Stomach (tissue), 9 donors: ENCODE measurements around the gene SLC37A1. TPM values are rescaled to one million over a fixed set of nuclear protein-coding genes. Genes with fewer than 3 reads are reported as not detected.

Experiments used
- DNase-seq, 2 donors: peaks; one replicate each; pipeline versions ENCODE4 v3.0.0 to v3.0.0-alpha.2; 2013 to 2019
- H3K27ac ChIP-seq, 5 donors: fragments of 200-600 bp in 4 of 5; sonication (generic) in 4 of 5; one replicate each; pipeline ENCODE4 v1.5.1; 2013 to 2019; ENCODE audit warnings: mild to moderate bottlenecking in 1 of 5, moderate library complexity in 1 of 5
- H3K27me3 ChIP-seq, 3 donors: fragments of 200-600 bp; sonication (generic); one replicate each; pipeline ENCODE4 v1.5.1; 2017 to 2019; ENCODE audit warnings: mixed run types in 1 of 3
- H3K36me3 ChIP-seq, 4 donors: fragments of 200-600 bp; sonication (generic); 1 replicate in 3 of 4; 2 replicates in 1 of 4; pipeline ENCODE4 v1.5.1; 2016 to 2019
- H3K4me1 ChIP-seq, 4 donors: fragments of 200-600 bp; sonication (generic); one replicate each; pipeline ENCODE4 v1.5.1; 2016 to 2019
- H3K4me3 ChIP-seq, 4 donors: fragments of 200-600 bp; sonication (generic) in 3 of 4; one replicate each; pipeline ENCODE4 v1.5.1; 2016 to 2019; ENCODE audit warnings: mild to moderate bottlenecking in 1 of 4
- H3K9me3 ChIP-seq, 4 donors: fragments of 200-600 bp; sonication (generic); one replicate each; pipeline ENCODE4 v1.5.1; 2016 to 2019
- CTCF ChIP-seq, 7 experiments: fragments of 450-650 bp in 4 of 7; fragments of 200-600 bp in 3 of 7; sonication (generic) in 3 of 7; IDR thresholded peaks; one replicate each; pipeline ENCODE4 v1.5.1; 2016 to 2019; ENCODE audit warnings: antibody characterized with exemption in 7 of 7, control low read depth in 2 of 7, mild to moderate bottlenecking in 1 of 7
- EP300 ChIP-seq: sonication (generic); formaldehyde crosslinking; IDR thresholded peaks from one replicate; pipeline ENCODE4 v1.6.1; 2017; ENCODE audit warnings: antibody characterized with exemption
- POLR2A ChIP-seq, 4 donors: fragments of 450-650 bp; IDR thresholded peaks; one replicate each; pipeline ENCODE4 v1.6.1; 2016; ENCODE audit warnings: antibody characterized with exemption in 4 of 4, control low read depth in 2 of 4, mild to moderate bottlenecking in 1 of 4, moderate library complexity in 1 of 4
- POLR2AphosphoS5 ChIP-seq, 3 donors: sonication (generic); formaldehyde crosslinking; IDR thresholded peaks; one replicate each; pipeline ENCODE4 v1.6.1; 2016; ENCODE audit warnings: antibody characterized with exemption in 3 of 3
- WGBS, 5 donors: extraction: QIAGEN DNeasy Blood & Tissue Kit in 3 of 5; methylation state at CpG; one replicate each; pipeline versions ENCODE4 v1.1.5 to v1.1.7; 2013 to 2018; 5-methylcytosine and 5-hydroxymethylcytosine counted together
- intact Hi-C: fragments of 100-400 bp; cut with DNase I; formaldehyde crosslinking; loops from one replicate; pipeline ENCODE4 v1.15.1; 2023; ENCODE audit warnings: low total_unique reads
- polyA plus RNA-seq, 3 donors: library from polyadenylated mRNA; stranded (reverse); fragments of 200-250 nt; gene quantifications; one replicate each; pipeline ENCODE4 v1.2.3, GENCODE V29; 2013
- total RNA-seq, 5 donors: library from RNA; depleted of rRNA; stranded (reverse); fragments of >200 nt; gene quantifications; one replicate each; pipeline versions ENCODE4 v1.1.0 to v1.2.3, GENCODE V29; 2014 to 2016
- donor health status: healthy with polysubstance abuse.
- donor health status: Bipolar disorder and iron deficiency.
- donor health status: healthy.

SLC37A1 gene
- total and polyA plus RNA-seq, 8 donors = 9.8 to 72.9 (median 18.1) TPM

GRCh38 chr21:42608446-42608845 is 94.8 kb downstream of the SLC37A1 start:
- no peak for TF ChIP-seq POLR2AphosphoS5 (IDR thresholded peaks at IDR 0.05)
- no peak for TF ChIP-seq POLR2A (IDR thresholded peaks at IDR 0.05)
- TF ChIP-seq CTCF (IDR thresholded peaks at IDR 0.05) = no peak
- no peak for TF ChIP-seq EP300
- 25 to 53% (median 41%) methylated on average over 3 to 4 of the region's 4 CpGs for WGBS, 5 donors
- no peak for DNase-seq
- Histone ChIP-seq H3K4me3 (no peak overlapping the region), H3K4me1 (no peaks in the 10 kb centered on the region), H3K27me3 (no peaks in the 10 kb centered on the region), H3K9me3 (peaks cover 0 to 32% (median 22%) of the 10 kb centered on the region in 4 donors), H3K36me3 (no peaks in the 10 kb centered on the region), H3K27ac (no peak overlapping the region)
- intact Hi-C loops = no loop called here

- Histone ChIP-seq H3K36me3 (no peaks in the 10 kb centered on the region), H3K4me3 (no peak overlapping the region), H3K9me3 (peaks cover 0 to 24% (median 15%) of the 10 kb centered on the region in 4 donors), H3K27ac (no peak overlapping the region), H3K27me3 (no peaks in the 10 kb centered on the region), H3K4me1 (peaks cover 0 to 2% (median 0%) of the 10 kb centered on the region in 4 donors)
- DNase-seq = no peak
- TF ChIP-seq POLR2A (IDR thresholded peaks at IDR 0.05) (no peak), CTCF (IDR thresholded peaks at IDR 0.05) (no peak), EP300 (no peak), POLR2AphosphoS5 (IDR thresholded peaks at IDR 0.05) (no peak)
- intact Hi-C loops = no loop called here
- WGBS, 5 donors = 98 to 100% (median 100%) methylated on average over 2 of the region's 2 CpGs
Observed at GRCh38 chr21:42609811-42610210, 96.2 kb downstream of the SLC37A1 start.

GRCh38 chr21:42611852-42612251 is 98.2 kb downstream of the SLC37A1 start:
- Histone ChIP-seq H3K4me1 (peaks cover 0 to 14% (median 6%) of the 10 kb centered on the region in 4 donors), H3K4me3 (no peak overlapping the region), H3K27ac (no peak overlapping the region), H3K9me3 (peaks cover 0 to 8% (median 0%) of the 10 kb centered on the region in 4 donors), H3K27me3 (peaks cover 0 to 8% (median 5%) of the 10 kb centered on the region in 3 donors), H3K36me3 (no peaks in the 10 kb centered on the region)
- no peak for DNase-seq
- 90 to 94% (median 94%) methylated on average over 3 of the region's 3 CpGs for WGBS, 5 donors
- TF ChIP-seq EP300 (no peak), CTCF (IDR thresholded peaks at IDR 0.05) (no peak), POLR2AphosphoS5 (IDR thresholded peaks at IDR 0.05) (no peak), POLR2A (IDR thresholded peaks at IDR 0.05) (no peak)
- intact Hi-C loops = no loop called here

- no peak overlapping the region for H3K4me3 ChIP-seq
- no peak overlapping the region for H3K27ac ChIP-seq
- TF ChIP-seq POLR2AphosphoS5 (IDR thresholded peaks at IDR 0.05) (no peak), CTCF (IDR thresholded peaks at IDR 0.05) (no peak), POLR2A (IDR thresholded peaks at IDR 0.05) (no peak), EP300 (no peak)
- peaks cover 0 to 16% (median 8%) of the 10 kb centered on the region in 4 donors for H3K4me1 ChIP-seq
- peaks cover 0 to 8% (median 0%) of the 10 kb centered on the region in 4 donors for H3K9me3 ChIP-seq
- intact Hi-C loops = no loop called here
- no peaks in the 10 kb centered on the region for H3K36me3 ChIP-seq
- WGBS, 5 donors = 90 to 100% (median 93%) methylated on average over 1 of the region's 1 CpG
- DNase-seq = no peak
- H3K27me3 ChIP-seq = peaks cover under 1 to 14% (median 10%) of the 10 kb centered on the region in 3 donors
Observed at GRCh38 chr21:42612390-42612789, 98.7 kb downstream of the SLC37A1 start.
